Psoas muscle (tissue), 8 donors: ENCODE data around the gene TEX26. TPM values are rescaled to one million over a fixed set of nuclear protein-coding genes. Genes with fewer than 3 reads are reported as not detected.
"Not testable (repeated sequence)": the region's sequence is repeated elsewhere in the genome, so short reads cannot be mapped to it uniquely, and the experiment has no call there.

Experiments
- ATAC-seq, 4 donors: fragments of 200-7000 bp; cut with Tn5 transposase; one replicate each; pipeline ENCODE4 v1.9.1; 2020; ENCODE audit warnings: moderate library complexity in 3 of 4, mild to moderate bottlenecking in 2 of 4
- DNase-seq, 2 donors: peaks; one replicate each; pipeline ENCODE4 v3.0.0-alpha.2; 2020
- H3K27ac ChIP-seq: fragments of 200-600 bp; one replicate; pipeline ENCODE4 v1.8.0; 2022
- H3K27me3 ChIP-seq, 3 donors: fragments of 200-600 bp in 1 of 3; one replicate each; pipeline versions ENCODE4 v1.6.1 to v1.8.0; 2013 to 2022; ENCODE audit warnings: low read length in 2 of 3, mild to moderate bottlenecking in 2 of 3, moderate library complexity in 1 of 3; ENCODE audit not compliant: insufficient read depth in 3 of 3
- H3K36me3 ChIP-seq, 2 donors: fragments of 200-600 bp in 1 of 2; one replicate each; pipeline versions ENCODE4 v1.6.1 to v1.8.0; 2013 to 2022; ENCODE audit warnings: low read depth in 1 of 2, mild to moderate bottlenecking in 1 of 2, moderate library complexity in 1 of 2; ENCODE audit not compliant: insufficient read depth in 1 of 2
- H3K4me1 ChIP-seq: fragments of 200-600 bp; one replicate; pipeline ENCODE4 v1.8.0; 2022
- H3K4me3 ChIP-seq: fragments of 200-600 bp; one replicate; pipeline ENCODE4 v1.8.0; 2022; ENCODE audit warnings: mild to moderate bottlenecking
- H3K9me3 ChIP-seq: fragments of 200-600 bp; one replicate; pipeline ENCODE4 v1.8.0; 2022
- WGBS, 3 donors: extraction: QIAGEN DNeasy Blood & Tissue Kit; methylation state at CpG; one replicate each; pipeline versions ENCODE4 v1.1.6 to v1.1.7; 2013; 5-methylcytosine and 5-hydroxymethylcytosine counted together
- intact Hi-C, 2 donors: fragments of 100-400 bp; cut with DNase I; formaldehyde crosslinking; loops; one replicate each; pipeline versions ENCODE4 v1.11.0 to v1.14.2; 2022
- polyA plus RNA-seq, 3 donors: library from polyadenylated mRNA; stranded (reverse); fragments of 200-250 nt; gene quantifications; one replicate each; pipeline ENCODE4 v1.2.3, GENCODE V29; 2013
- total RNA-seq, 4 donors: library from RNA; stranded (reverse); fragmentation: NEBNext Ultra II Directional in 2 of 4; extraction: Animal tissue kit (Norgen Biotek cat#: 25700) in 2 of 4; gene quantifications; one replicate each; pipeline versions ENCODE4 v1.2.1 to v1.2.4, GENCODE V29; 2021 to 2023
- TF ChIP-seq, protein P1 (sequence below): fragments of 200-600 bp; IDR thresholded peaks from one replicate; pipeline ENCODE4 v1.8.0; 2022; ENCODE audit warnings: antibody characterized with exemption
- donor health status: healthy with polysubstance abuse.
- donor health status: DM: no; HTN: no; CAD: no; lungs with moderate emphysema.
- donor health status: Bipolar disorder and iron deficiency.
- donor health status: healthy.
- donor health status: DM: yes; HTN: yes; CAD: no.
- donor health status: DM: no; HTN: no; CAD: no.
- donor health status: DM: no; HTN: no; CAD: no.
- donor health status: DM: yes; HTN: yes; CAD: no.

Gene TEX26
- total and polyA plus RNA-seq, 7 donors: 0.04 TPM; not detected in 6

DNA sequence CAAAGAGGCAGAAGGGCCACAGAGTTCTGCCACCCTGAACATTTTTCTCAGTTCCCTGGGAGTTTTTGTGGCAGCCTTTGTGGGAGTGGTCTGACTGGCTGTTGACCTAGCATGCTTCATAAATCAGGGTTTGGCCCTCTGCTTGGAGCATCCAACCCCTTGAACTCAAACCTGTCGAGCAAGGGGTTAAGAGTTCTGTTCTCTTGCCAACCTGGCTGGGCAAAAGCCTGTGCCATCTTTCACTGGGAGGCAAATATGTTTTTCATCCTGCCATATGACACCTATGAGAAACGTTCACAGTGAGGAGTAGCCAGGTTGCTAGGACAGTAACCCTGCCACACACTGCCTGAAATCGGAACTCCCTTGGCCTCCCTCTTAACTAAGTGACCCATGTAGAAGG, 7.7 kb upstream of the TEX26 start:
- DNase-seq (no peak), ATAC-seq (no peak)
- Histone ChIP-seq H3K27ac (no peak overlapping the region), H3K4me1 (no peaks in the 10 kb centered on the region), H3K9me3 (no peaks in the 10 kb centered on the region), H3K27me3 (no peaks in the 10 kb centered on the region), H3K36me3 (peaks cover 0 to 3% of the 10 kb centered on the region in 2 donors), H3K4me3 (no peak overlapping the region)
- intact Hi-C loops: no loop called here
- TF ChIP-seq, protein P1, sequence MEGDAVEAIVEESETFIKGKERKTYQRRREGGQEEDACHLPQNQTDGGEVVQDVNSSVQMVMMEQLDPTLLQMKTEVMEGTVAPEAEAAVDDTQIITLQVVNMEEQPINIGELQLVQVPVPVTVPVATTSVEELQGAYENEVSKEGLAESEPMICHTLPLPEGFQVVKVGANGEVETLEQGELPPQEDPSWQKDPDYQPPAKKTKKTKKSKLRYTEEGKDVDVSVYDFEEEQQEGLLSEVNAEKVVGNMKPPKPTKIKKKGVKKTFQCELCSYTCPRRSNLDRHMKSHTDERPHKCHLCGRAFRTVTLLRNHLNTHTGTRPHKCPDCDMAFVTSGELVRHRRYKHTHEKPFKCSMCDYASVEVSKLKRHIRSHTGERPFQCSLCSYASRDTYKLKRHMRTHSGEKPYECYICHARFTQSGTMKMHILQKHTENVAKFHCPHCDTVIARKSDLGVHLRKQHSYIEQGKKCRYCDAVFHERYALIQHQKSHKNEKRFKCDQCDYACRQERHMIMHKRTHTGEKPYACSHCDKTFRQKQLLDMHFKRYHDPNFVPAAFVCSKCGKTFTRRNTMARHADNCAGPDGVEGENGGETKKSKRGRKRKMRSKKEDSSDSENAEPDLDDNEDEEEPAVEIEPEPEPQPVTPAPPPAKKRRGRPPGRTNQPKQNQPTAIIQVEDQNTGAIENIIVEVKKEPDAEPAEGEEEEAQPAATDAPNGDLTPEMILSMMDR: no peak
- WGBS, 3 donors: 37 to 40% (median 38%) methylated on average over 3 of the region's 3 CpGs

DNA sequence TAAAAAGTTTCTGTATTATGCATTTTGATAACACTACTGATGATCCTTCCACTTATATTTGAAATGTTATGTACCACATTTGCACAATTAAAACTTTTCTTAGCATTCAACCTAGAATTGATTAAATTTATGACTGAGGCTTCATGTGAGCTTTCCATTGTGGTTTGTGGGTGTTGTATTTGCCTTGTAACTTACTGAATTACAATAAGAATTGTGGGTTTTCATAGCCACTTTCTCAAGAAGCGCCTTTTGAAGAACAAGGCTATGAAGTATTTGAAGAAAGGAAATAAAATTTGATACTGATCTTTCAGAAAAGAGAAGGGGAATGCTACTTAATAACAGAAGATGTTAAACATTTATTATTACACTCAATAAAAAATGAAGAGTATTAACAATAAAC, 7.0 kb upstream of the TEX26 start:
- DNase-seq (no peak), ATAC-seq (no peak)
- intact Hi-C loops: no loop called here
- Histone ChIP-seq H3K36me3 (peaks cover 0 to 3% of the 10 kb centered on the region in 2 donors), H3K9me3 (no peaks in the 10 kb centered on the region), H3K4me3 (no peak overlapping the region), H3K4me1 (no peaks in the 10 kb centered on the region), H3K27me3 (no peaks in the 10 kb centered on the region), H3K27ac (no peak overlapping the region)
- TF ChIP-seq, protein P1: no peak
- 86 to 96% (median 90%) methylated on average over 1 of the region's 1 CpG for WGBS, 3 donors

DNA sequence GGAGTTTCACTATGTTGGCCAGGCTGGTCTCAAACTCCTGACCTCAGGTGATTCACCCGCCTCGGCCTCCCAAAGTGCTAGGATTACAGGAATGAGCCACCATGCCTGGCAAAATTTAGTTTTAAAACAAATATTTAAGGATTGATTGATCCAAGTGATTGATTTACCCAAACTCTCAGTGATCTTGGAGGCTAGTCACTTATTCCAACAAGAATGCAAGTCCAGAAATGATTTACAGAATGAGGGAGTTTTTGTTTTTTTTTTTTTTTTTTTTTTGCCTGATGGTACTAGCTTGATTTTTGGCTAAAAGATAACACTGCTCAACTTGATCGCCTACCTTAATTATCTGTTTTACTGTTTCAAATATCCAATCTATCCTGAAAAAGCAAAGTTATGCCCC, 5.7 kb upstream of the TEX26 start:
- DNase-seq (no peak), ATAC-seq (no peak)
- TF ChIP-seq, protein P1: no peak
- whole genome bisulfite sequencing, 3 donors: 92 to 95% (median 94%) methylated on average over 3 of the region's 3 CpGs
- no peak overlapping the region for H3K4me3 ChIP-seq
- intact Hi-C loops: no loop called here
- no peaks in the 10 kb centered on the region for H3K27me3 ChIP-seq
- H3K9me3 ChIP-seq: no peaks in the 10 kb centered on the region
- peaks cover 0 to 3% of the 10 kb centered on the region in 2 donors for H3K36me3 ChIP-seq
- no peak overlapping the region for H3K27ac ChIP-seq
- no peaks in the 10 kb centered on the region for H3K4me1 ChIP-seq

DNA sequence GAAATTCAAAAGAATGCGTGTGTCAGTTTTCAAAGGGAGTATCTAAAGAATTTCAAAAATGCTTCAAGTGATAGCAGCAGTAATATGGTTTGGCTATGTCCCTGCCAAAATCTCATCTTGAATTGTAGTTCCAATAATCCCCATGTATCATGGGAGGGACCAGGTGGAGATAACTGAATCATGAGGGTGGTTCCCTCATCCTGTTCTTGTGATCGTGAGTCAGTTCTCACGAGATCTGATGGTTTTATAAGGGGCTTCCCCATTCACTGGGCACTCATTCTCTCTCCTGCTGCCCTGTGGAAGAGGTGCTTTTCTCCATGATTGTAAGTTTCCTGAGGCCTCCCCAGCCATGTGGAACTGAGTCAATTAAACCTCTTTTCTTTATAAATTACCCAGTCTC, 5.3 kb upstream of the TEX26 start:
- H3K27me3 ChIP-seq, H3K27ac ChIP-seq, H3K4me1 ChIP-seq, intact Hi-C loops, H3K36me3 ChIP-seq, DNase-seq, H3K4me3 ChIP-seq, H3K9me3 ChIP-seq, ATAC-seq: not testable (repeated sequence)
- WGBS, 3 donors: 74 to 86% (median 78%) methylated on average over 3 of the region's 3 CpGs

DNA sequence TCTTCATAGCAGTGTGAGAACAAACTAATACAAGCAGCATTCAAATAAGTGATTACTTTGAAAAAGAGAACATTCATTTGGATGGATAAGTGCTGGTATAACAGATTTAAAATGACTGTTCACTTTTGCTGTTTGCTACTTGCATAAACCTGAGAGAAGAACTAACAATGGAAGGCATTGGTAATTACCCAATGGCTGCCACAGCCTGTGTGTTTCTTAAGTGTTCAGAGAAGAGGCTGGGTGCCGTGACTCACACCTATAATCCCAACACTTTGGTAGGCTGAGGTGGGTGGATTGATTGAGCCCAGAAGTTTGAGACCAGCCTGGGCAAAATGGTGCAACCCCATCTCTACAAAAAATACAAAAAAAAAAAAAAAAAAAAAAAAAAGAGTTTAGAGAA, 4.9 kb upstream of the TEX26 start:
- H3K9me3 ChIP-seq: no peaks in the 10 kb centered on the region
- intact Hi-C loops: no loop called here
- no peak for ATAC-seq
- DNase-seq: no peak
- no peak overlapping the region for H3K27ac ChIP-seq
- peaks cover 0 to 3% (median 0%) of the 10 kb centered on the region in 3 donors for H3K27me3 ChIP-seq
- peaks cover 0 to 3% of the 10 kb centered on the region in 2 donors for H3K36me3 ChIP-seq
- 86 to 96% (median 96%) methylated on average over 1 of the region's 1 CpG for whole genome bisulfite sequencing, 3 donors
- no peaks in the 10 kb centered on the region for H3K4me1 ChIP-seq
- TF ChIP-seq, protein P1: no peak
- H3K4me3 ChIP-seq: no peak overlapping the region
